A549 (cell line): ENCODE results near the gene PYGB. TPM values are rescaled to one million over a fixed set of nuclear protein-coding genes. Genes with fewer than 3 reads are reported as not detected.

ENCODE experiments used
- ATAC-seq, 2 experiments: fragments of 200-7000 bp in 1 of 2; fragments of >200 bp in 1 of 2; cut with Nextera tagmentation in 1 of 2; cut with Tn5 transposase in 1 of 2; 3 replicates each; pipeline versions ENCODE4 v1.8.0 to v1.9.1; 2018 to 2020; ENCODE audit warnings: mild to moderate bottlenecking in 1 of 2, moderate library complexity in 1 of 2
- CTCF ChIA-PET: fragments of 300-600 bp; sonication (Branson Sonifier 250); formaldehyde crosslinking; extraction: SDS; loops from one replicate; lab custom pipeline; 2021; ENCODE audit warnings: antibody characterized with exemption, inconsistent platforms; lab: Yijun Ruan, JAX
- POLR2A ChIA-PET: fragments of 350-600 bp; formaldehyde crosslinking; extraction: SDS; loops from one replicate; lab custom pipeline; 2021; ENCODE audit warnings: antibody characterized with exemption, inconsistent platforms; lab: Yijun Ruan, JAX
- DNase-seq, 2 experiments: peaks; one replicate each; pipeline versions ENCODE4 v3.0.0 to v3.0.0-alpha.2; 2011 to 2016; ENCODE audit warnings: low read depth in 1 of 2, low spot score in 1 of 2
- FAIRE-seq: peaks from 2 replicates; lab custom pipeline; 2011; peaks lifted over from hg19 to GRCh38; lab: Jason Lieb, UNC
- H3K27ac ChIP-seq, 2 experiments: fragments of >200 bp; sonication (Bioruptor Twin); formaldehyde crosslinking; 3 replicates each; pipeline ENCODE4 v1.5.1; 2016 to 2017
- H3K4me1 ChIP-seq: fragments of >200 bp; sonication (Bioruptor Twin); formaldehyde crosslinking; 3 replicates; pipeline ENCODE4 v1.6.1; 2016
- H3K4me2 ChIP-seq: fragments of >200 bp; sonication (Bioruptor Twin); formaldehyde crosslinking; 3 replicates; pipeline ENCODE4 v1.6.1; 2016
- H3K4me3 ChIP-seq: fragments of >200 bp; sonication (Bioruptor Twin); formaldehyde crosslinking; 3 replicates; pipeline ENCODE4 v1.5.1; 2016
- H3K9me3 ChIP-seq: fragments of >200 bp; sonication (Bioruptor Twin); formaldehyde crosslinking; 3 replicates; pipeline ENCODE4 v1.6.1; 2016
- CBX2 ChIP-seq: fragments of 200-600 bp; sonication (generic); IDR thresholded peaks from 2 replicates; pipeline ENCODE4 v1.6.1; 2016; ENCODE audit warnings: low read depth, mild to moderate bottlenecking, borderline replicate concordance
- CBX8 ChIP-seq: fragments of 200-600 bp; sonication (generic); IDR thresholded peaks from 2 replicates; pipeline ENCODE4 v1.6.1; 2016
- CHD4 ChIP-seq: fragments of 200-600 bp; sonication (generic); IDR thresholded peaks from 2 replicates; pipeline ENCODE4 v1.6.1; 2016; ENCODE audit warnings: antibody characterized with exemption, mild to moderate bottlenecking, borderline replicate concordance
- FOSB ChIP-seq: fragments of 250-450 bp; sonication (Bioruptor Pico); IDR thresholded peaks from 2 replicates; pipeline ENCODE4 v1.5.0; 2020; ENCODE audit warnings: mild to moderate bottlenecking, moderate library complexity
- FOSL2 ChIP-seq, 2 experiments: fragments of 450-650 bp in 1 of 2; fragments of >200 bp in 1 of 2; sonication (Bioruptor Twin) in 1 of 2; formaldehyde crosslinking; IDR thresholded peaks; 2 replicates each; pipeline versions ENCODE4 v1.5.0 to v1.6.1; 2016 to 2020; ENCODE audit warnings: mild to moderate bottlenecking in 1 of 2, moderate library complexity in 1 of 2
- FOXS1 ChIP-seq: fragments of 250-450 bp; sonication (Bioruptor Pico); IDR thresholded peaks from 2 replicates; pipeline ENCODE4 v1.5.0; 2020; ENCODE audit warnings: mild to moderate bottlenecking, moderate library complexity
- GATA3 ChIP-seq: IDR thresholded peaks from 2 replicates; pipeline ENCODE4 v1.6.1; 2012; ENCODE audit warnings: borderline replicate concordance
- HEYL ChIP-seq: fragments of 250-450 bp; sonication (Bioruptor Pico); IDR thresholded peaks from 2 replicates; pipeline ENCODE4 v1.8.0; 2021; ENCODE audit warnings: mild to moderate bottlenecking, moderate library complexity
- JUN ChIP-seq, 2 experiments: fragments of >200 bp; sonication (Bioruptor Twin); formaldehyde crosslinking; IDR thresholded peaks; 2 replicates in 1 of 2; 3 replicates in 1 of 2; pipeline ENCODE4 v1.6.1; 2016 to 2017
- KDM5A ChIP-seq: fragments of 200-600 bp; sonication (generic); IDR thresholded peaks from 2 replicates; pipeline ENCODE4 v1.6.1; 2016; ENCODE audit warnings: antibody characterized with exemption, mild to moderate bottlenecking
- MAFK ChIP-seq: fragments of 450-650 bp; IDR thresholded peaks from 2 replicates; pipeline ENCODE4 v1.6.1; 2014; ENCODE audit not compliant: partially characterized antibody
- NFE2L2 ChIP-seq: fragments of 150-350 bp; conservative IDR thresholded peaks from 2 replicates; pipeline ENCODE4 v1.6.1; 2014; ENCODE audit warnings: low read length
- PHF8 ChIP-seq: fragments of 200-600 bp; sonication (generic); IDR thresholded peaks from 2 replicates; pipeline ENCODE4 v1.6.1; 2016; ENCODE audit warnings: low read depth, mild to moderate bottlenecking, antibody characterized with exemption, moderate library complexity, borderline replicate concordance
- POLR2A ChIP-seq: IDR thresholded peaks from 2 replicates; pipeline ENCODE4 v1.6.1; 2012; ENCODE audit warnings: mild to moderate bottlenecking, low read length
- RAD21 ChIP-seq, 2 experiments: fragments of >200 bp in 1 of 2; sonication (Bioruptor Twin) in 1 of 2; formaldehyde crosslinking in 1 of 2; IDR thresholded peaks in 1 of 2; conservative IDR thresholded peaks in 1 of 2; 2 replicates in 1 of 2; 3 replicates in 1 of 2; pipeline ENCODE4 v1.6.1; 2012 to 2018; ENCODE audit warnings: inconsistent platforms in 1 of 2
- RNF2 ChIP-seq: fragments of 200-600 bp; sonication (generic); IDR thresholded peaks from 2 replicates; pipeline ENCODE4 v1.6.1; 2016; ENCODE audit warnings: low read depth, mild to moderate bottlenecking, antibody characterized with exemption, moderate library complexity, borderline replicate concordance
- SMC3 ChIP-seq: fragments of >200 bp; sonication (Bioruptor Twin); formaldehyde crosslinking; IDR thresholded peaks from 3 replicates; pipeline ENCODE4 v1.6.1; 2018; ENCODE audit warnings: inconsistent platforms
- SREBF2 ChIP-seq: fragments of 450-650 bp; IDR thresholded peaks from 2 replicates; pipeline ENCODE4 v1.6.1; 2014; ENCODE audit warnings: mild to moderate bottlenecking, moderate library complexity
- ZC3H11A ChIP-seq: fragments of 450-650 bp; IDR thresholded peaks from 2 replicates; pipeline ENCODE4 v1.6.1; 2014; ENCODE audit warnings: antibody characterized with exemption, mild to moderate bottlenecking
- WGBS: methylation state at CpG from one replicate; pipeline ENCODE4 v1.1.6; 2017; ENCODE audit errors: missing lambda C conversion rate; 5-methylcytosine and 5-hydroxymethylcytosine counted together
- polyA plus RNA-seq, 4 experiments: library from polyadenylated mRNA; depleted of rRNA in 3 of 4; stranded (reverse); fragments of >200 nt; fragmentation: RNase III in 1 of 4; extraction: RNeasy Plus Mini Kit Qiagen cat#74134 plus additional on column Dnase treatment in 1 of 4; gene quantifications; 2 replicates in 3 of 4; 3 replicates in 1 of 4; pipeline ENCODE4 v1.2.3, GENCODE V29; 2011 to 2017
- TF ChIP-seq, protein P1 (sequence below): IDR thresholded peaks from 2 replicates; pipeline ENCODE4 v1.6.1; 2012; ENCODE audit warnings: low read depth, borderline replicate concordance
- TF ChIP-seq, protein P2 (sequence below): IDR thresholded peaks from 2 replicates; pipeline ENCODE4 v1.6.1; 2012
- TF ChIP-seq, protein P3 (sequence below): IDR thresholded peaks from 2 replicates; pipeline ENCODE4 v1.6.1; 2012
- TF ChIP-seq, protein P4 (sequence below): fragments of 200-600 bp; sonication (generic); IDR thresholded peaks from 2 replicates; pipeline ENCODE4 v1.6.1; 2016; ENCODE audit warnings: antibody characterized with exemption, mild to moderate bottlenecking, moderate library complexity
- TF ChIP-seq, protein P5 (sequence below): fragments of 150-350 bp; IDR thresholded peaks from 2 replicates; pipeline ENCODE4 v1.6.1; 2014; ENCODE audit warnings: low read depth, mild to moderate bottlenecking, low read length
- TF ChIP-seq, protein P6 (sequence below): fragments of >200 bp; sonication (Bioruptor Twin); formaldehyde crosslinking; IDR thresholded peaks from 3 replicates; pipeline ENCODE4 v1.5.1; 2016
- TF ChIP-seq, protein P7 (sequence below): fragments of 250-450 bp; sonication (Bioruptor Pico); IDR thresholded peaks from 2 replicates; pipeline ENCODE4 v1.5.0; 2021; ENCODE audit warnings: mild to moderate bottlenecking, moderate library complexity, borderline replicate concordance

PYGB gene
- polyA plus RNA-seq, 2 of the 4 experiments (the other 2 are of a cell fraction) = 93.2 to 100 TPM

DNA sequence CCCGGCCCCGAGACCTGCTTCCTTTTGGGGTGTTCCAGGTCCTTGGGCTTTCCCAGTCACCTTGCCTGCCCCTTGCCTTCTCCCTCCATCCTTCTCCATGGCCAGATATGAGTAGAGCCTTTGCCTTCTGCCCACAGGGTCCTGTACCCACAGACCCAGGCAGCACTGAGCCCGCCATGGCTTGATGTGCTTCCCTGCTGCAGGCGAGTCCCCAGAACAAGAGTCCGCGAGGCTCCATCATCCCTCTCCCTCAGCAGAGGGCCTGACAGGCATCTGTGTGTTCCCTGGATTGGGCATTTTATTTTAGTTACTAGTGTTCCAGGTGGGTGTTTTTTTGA, 21.9 kb downstream of the PYGB start:
- CTCF ChIA-PET = interaction anchor here (0.6 to 1.3 kb wide), 4 partner anchors 12 to 199 kb away, joined by 3 read pairs; no protein-coding TSS in a partner anchor
- no peak for DNase-seq
- no peak overlapping the region for H3K4me2 ChIP-seq
- WGBS = 97% methylated on average over 6 of the region's 6 CpGs
- no peak for ATAC-seq
- TF ChIP-seq GATA3 (no peak), SMC3 (no peak), FOSL2 (IDR thresholded peaks at IDR 0.05) (no peak), FOSL2 (CRISPR knock-in tag; IDR thresholded peaks at IDR 0.05) (no peak), MAFK (no peak), RAD21 (conservative IDR thresholded peaks at IDR 0.05 in 1 of 2, IDR thresholded peaks at IDR 0.05 in 1 of 2) (no peak), SREBF2 (no peak), ZC3H11A (no peak), CHD4 (no peak), RNF2 (no peak), CBX8 (no peak), NFE2L2 (no peak), FOSB (CRISPR knock-in tag) (no peak), JUN (IDR thresholded peaks at IDR 0.05) (no peak), KDM5A (no peak)
- TF ChIP-seq, protein P1, sequence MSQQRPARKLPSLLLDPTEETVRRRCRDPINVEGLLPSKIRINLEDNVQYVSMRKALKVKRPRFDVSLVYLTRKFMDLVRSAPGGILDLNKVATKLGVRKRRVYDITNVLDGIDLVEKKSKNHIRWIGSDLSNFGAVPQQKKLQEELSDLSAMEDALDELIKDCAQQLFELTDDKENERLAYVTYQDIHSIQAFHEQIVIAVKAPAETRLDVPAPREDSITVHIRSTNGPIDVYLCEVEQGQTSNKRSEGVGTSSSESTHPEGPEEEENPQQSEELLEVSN = no peak
- TF ChIP-seq, protein P2, sequence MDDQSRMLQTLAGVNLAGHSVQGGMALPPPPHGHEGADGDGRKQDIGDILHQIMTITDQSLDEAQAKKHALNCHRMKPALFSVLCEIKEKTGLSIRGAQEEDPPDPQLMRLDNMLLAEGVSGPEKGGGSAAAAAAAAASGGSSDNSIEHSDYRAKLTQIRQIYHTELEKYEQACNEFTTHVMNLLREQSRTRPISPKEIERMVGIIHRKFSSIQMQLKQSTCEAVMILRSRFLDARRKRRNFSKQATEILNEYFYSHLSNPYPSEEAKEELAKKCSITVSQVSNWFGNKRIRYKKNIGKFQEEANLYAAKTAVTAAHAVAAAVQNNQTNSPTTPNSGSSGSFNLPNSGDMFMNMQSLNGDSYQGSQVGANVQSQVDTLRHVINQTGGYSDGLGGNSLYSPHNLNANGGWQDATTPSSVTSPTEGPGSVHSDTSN = no peak
- TF ChIP-seq, protein P3, sequence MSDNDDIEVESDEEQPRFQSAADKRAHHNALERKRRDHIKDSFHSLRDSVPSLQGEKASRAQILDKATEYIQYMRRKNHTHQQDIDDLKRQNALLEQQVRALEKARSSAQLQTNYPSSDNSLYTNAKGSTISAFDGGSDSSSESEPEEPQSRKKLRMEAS = no peak
- TF ChIP-seq, protein P4, sequence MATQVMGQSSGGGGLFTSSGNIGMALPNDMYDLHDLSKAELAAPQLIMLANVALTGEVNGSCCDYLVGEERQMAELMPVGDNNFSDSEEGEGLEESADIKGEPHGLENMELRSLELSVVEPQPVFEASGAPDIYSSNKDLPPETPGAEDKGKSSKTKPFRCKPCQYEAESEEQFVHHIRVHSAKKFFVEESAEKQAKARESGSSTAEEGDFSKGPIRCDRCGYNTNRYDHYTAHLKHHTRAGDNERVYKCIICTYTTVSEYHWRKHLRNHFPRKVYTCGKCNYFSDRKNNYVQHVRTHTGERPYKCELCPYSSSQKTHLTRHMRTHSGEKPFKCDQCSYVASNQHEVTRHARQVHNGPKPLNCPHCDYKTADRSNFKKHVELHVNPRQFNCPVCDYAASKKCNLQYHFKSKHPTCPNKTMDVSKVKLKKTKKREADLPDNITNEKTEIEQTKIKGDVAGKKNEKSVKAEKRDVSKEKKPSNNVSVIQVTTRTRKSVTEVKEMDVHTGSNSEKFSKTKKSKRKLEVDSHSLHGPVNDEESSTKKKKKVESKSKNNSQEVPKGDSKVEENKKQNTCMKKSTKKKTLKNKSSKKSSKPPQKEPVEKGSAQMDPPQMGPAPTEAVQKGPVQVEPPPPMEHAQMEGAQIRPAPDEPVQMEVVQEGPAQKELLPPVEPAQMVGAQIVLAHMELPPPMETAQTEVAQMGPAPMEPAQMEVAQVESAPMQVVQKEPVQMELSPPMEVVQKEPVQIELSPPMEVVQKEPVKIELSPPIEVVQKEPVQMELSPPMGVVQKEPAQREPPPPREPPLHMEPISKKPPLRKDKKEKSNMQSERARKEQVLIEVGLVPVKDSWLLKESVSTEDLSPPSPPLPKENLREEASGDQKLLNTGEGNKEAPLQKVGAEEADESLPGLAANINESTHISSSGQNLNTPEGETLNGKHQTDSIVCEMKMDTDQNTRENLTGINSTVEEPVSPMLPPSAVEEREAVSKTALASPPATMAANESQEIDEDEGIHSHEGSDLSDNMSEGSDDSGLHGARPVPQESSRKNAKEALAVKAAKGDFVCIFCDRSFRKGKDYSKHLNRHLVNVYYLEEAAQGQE = no peak
- TF ChIP-seq, protein P5, sequence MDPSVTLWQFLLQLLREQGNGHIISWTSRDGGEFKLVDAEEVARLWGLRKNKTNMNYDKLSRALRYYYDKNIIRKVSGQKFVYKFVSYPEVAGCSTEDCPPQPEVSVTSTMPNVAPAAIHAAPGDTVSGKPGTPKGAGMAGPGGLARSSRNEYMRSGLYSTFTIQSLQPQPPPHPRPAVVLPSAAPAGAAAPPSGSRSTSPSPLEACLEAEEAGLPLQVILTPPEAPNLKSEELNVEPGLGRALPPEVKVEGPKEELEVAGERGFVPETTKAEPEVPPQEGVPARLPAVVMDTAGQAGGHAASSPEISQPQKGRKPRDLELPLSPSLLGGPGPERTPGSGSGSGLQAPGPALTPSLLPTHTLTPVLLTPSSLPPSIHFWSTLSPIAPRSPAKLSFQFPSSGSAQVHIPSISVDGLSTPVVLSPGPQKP = no peak
- TF ChIP-seq, all 56 proteins: peak for 0
- FAIRE-seq = no peak
- POLR2A ChIA-PET = no interaction called here
- no peaks in the 10 kb centered on the region for H3K9me3 ChIP-seq
- H3K27ac ChIP-seq = no peak overlapping the region
- no peaks in the 10 kb centered on the region for H3K4me1 ChIP-seq
- no peak overlapping the region for H3K4me3 ChIP-seq

DNA sequence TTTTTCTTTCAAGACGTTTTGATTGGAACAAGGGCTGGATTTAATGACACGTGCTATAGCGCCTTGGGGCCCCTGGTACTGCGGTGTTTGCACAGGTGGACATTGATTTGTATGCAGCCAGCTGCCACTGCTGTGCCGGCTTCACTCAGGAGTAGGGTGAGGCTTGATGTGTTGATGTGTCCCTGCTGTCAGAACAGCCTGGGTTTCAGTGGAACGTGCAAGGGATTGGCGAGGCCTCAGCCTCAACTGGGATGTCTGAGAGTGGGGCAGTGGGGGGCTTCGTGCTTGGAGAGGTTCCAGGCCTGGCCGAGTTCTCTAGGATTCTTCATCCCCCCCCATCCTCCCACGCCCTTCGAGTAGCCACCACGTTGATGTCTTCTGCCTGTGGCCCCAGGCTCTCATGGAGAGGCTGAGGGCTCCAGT, 23.0 kb downstream of the PYGB start:
- ChIA-PET POLR2A (interaction anchor here (0.6 kb wide), 1 partner anchor 23 kb away, joined by 3 read pairs; the partner anchor contains the start of gene PYGB), CTCF (interaction anchor here (1.2 to 4.1 kb wide), 4 partner anchors 24 to 277 kb away, joined by 3 to 19 read pairs (median 12); no protein-coding TSS in a partner anchor)
- no peak for FAIRE-seq
- TF ChIP-seq, protein P6, sequence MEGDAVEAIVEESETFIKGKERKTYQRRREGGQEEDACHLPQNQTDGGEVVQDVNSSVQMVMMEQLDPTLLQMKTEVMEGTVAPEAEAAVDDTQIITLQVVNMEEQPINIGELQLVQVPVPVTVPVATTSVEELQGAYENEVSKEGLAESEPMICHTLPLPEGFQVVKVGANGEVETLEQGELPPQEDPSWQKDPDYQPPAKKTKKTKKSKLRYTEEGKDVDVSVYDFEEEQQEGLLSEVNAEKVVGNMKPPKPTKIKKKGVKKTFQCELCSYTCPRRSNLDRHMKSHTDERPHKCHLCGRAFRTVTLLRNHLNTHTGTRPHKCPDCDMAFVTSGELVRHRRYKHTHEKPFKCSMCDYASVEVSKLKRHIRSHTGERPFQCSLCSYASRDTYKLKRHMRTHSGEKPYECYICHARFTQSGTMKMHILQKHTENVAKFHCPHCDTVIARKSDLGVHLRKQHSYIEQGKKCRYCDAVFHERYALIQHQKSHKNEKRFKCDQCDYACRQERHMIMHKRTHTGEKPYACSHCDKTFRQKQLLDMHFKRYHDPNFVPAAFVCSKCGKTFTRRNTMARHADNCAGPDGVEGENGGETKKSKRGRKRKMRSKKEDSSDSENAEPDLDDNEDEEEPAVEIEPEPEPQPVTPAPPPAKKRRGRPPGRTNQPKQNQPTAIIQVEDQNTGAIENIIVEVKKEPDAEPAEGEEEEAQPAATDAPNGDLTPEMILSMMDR = no peak
- TF ChIP-seq PHF8 = no peak
- no peak for TF ChIP-seq POLR2A
- no peak for TF ChIP-seq ZC3H11A
- no peak for TF ChIP-seq RAD21 (conservative IDR thresholded peaks at IDR 0.05 in 1 of 2, IDR thresholded peaks at IDR 0.05 in 1 of 2)
- no peak for TF ChIP-seq SREBF2
- TF ChIP-seq, protein P2 = no peak
- TF ChIP-seq CBX2 = no peak
- no peak for TF ChIP-seq HEYL (CRISPR knock-in tag)
- TF ChIP-seq, protein P7, sequence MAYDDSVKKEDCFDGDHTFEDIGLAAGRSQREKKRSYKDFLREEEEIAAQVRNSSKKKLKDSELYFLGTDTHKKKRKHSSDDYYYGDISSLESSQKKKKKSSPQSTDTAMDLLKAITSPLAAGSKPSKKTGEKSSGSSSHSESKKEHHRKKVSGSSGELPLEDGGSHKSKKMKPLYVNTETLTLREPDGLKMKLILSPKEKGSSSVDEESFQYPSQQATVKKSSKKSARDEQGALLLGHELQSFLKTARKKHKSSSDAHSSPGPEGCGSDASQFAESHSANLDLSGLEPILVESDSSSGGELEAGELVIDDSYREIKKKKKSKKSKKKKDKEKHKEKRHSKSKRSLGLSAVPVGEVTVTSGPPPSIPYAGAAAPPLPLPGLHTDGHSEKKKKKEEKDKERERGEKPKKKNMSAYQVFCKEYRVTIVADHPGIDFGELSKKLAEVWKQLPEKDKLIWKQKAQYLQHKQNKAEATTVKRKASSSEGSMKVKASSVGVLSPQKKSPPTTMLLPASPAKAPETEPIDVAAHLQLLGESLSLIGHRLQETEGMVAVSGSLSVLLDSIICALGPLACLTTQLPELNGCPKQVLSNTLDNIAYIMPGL (CRISPR knock-in tag) = no peak
- TF ChIP-seq FOXS1 (CRISPR knock-in tag) = no peak

More for the DNA sequence above, 23.0 kb downstream of the PYGB start:
- H3K4me3 ChIP-seq = no peak overlapping the region
- DNase-seq (no peak), ATAC-seq (no peak)
- no peak overlapping the region for H3K4me2 ChIP-seq
- no peak overlapping the region for H3K27ac ChIP-seq
- H3K9me3 ChIP-seq = no peaks in the 10 kb centered on the region
- 87% methylated on average over 12 of the region's 12 CpGs for WGBS
- H3K4me1 ChIP-seq = no peaks in the 10 kb centered on the region
